SK-N-DZ (cell line): ENCODE results near the gene DNAJC13.

Source experiments
- DNase-seq: peaks from one replicate; pipeline ENCODE4 v3.0.0-alpha.2; 2015; ENCODE audit warnings: low spot score

The DNAJC13 gene

DNA sequence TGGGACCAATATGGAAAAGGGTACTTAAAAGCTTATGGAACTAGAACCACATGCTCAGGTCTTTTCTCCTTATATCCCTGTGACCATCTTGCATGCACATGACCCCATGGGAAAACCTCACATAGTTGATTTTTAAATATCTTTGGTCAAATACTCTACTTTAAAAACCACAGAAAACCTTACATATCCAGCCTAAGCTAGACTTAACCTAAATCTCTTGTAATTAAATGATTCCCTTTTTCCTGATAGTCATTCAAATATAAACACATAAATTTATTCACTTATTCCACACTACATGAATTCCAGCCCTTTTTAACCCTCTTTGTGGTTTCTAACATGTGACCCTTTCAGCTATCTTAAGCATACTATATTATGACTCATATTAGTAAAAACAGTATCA is 46.8 kb downstream of the DNAJC13 start:
- no peak for DNase-seq

DNA sequence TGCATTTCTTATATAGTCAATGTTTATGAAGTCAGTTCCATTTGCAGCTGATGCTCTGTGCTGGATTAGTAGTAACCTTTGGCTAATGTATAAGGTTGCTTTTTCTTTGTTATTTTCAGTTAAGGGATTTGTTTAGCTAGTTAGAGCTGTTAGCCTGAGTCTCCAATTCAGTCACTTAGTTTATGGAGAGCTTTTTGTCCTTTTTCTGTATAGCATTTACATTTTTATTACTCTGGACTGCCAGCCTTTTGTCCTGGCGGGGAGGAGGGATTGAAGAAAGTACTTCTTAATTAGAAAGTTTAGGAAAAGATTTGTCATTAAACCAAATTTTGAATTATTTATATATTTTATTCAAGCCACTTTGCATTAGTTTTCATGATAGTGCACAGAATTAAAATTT is 52.0 kb downstream of the DNAJC13 start:
- DNase-seq = no peak

DNA sequence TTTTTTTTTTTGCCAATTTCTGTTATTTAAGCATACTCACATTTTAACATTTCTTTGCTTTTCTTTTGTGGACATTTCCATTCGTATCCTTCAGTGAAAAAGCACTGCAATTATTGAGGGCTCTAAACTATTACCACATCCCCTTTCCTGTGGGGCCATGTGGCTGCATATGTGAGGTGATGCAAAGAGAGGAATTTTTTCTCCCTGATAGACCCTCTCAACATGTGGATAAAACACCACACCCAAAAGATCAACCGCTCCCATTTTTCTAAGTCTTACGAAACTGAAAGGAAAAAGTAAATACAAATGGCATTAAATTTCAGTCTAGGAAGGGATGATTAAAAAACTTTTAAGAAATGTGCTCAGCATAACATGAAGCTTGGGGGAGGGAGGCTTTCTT is 68.8 kb downstream of the DNAJC13 start:
- no peak for DNase-seq

DNA sequence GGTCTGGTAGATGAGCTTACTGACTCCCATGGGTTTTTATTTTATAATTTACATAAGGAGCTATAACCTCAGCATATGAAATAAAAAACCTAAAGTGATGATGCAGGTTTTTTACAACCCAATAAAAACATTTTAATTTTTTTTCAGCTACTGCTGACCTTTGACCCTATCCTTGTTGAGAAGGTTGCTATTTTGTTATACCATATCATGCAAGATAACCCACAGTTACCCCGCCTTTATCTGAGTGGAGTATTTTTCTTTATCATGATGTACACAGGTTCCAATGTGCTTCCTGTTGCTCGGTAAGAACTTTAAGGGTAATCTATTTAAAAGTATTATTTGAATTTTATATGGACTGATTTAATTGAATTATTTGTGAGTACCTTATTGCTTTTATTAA is 70.8 kb downstream of the DNAJC13 start:
- DNase-seq = no peak

DNA sequence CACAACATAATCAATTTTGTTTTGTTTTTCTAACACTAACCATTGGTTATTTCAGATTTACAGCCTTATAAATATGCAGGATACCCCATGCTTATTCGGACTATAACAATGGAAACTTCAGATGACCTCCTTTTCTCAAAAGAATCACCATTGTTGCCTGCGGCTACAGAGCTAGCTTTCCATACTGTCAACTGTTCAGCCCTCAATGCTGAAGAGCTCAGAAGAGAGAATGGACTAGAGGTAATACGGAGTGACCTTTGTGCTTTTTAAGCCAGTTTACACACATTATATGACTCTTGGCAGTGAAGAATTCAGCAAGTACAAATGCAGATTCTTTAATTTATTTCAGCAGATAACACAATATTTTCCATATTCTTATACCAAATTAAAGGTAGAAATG is 81.8 kb downstream of the DNAJC13 start:
- no peak for DNase-seq

DNA sequence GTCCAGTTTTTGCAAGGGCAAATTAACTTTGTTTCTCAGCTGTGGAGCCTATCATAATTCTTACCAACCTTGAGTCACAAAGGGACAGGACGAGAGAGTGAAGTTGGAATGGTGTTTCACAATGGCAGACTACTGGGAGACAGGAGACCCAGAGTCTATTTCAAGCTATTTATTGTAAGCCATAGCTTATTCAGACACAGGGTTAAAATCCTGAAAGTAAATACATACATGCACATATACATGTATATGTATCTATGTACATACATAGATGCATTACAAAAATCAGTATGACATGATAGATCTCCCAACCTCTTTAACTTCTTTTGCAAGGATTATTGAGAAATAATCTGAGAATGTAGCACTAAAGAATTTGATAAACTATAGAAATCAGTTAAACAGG is 86.3 kb downstream of the DNAJC13 start:
- no peak for DNase-seq

DNA sequence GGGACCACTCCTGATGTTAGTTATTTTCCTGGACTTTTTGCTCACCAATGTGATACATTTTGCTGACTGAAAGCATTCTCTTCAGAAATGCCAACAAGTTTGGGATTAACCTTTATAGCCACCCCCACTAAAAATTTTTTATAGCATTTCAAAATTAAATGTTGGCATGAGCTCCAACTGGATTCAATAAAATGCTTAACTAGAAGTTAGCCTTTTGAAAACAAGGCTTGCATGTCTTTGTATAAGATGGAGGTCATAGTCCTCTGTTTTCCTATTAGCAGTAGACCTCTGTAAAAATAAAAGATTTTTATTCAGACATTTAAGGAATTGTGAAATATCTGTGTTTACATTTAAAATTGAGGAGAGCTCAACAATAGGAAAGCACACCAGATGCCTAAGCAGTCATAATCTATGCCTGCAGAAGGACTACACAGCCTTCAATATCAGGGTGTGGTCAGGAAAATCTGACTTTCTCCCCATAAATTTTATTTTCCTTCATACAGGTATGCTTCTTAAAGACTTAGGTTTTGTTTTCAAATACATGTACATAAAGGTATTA is 87.2 kb downstream of the DNAJC13 start:
- no peak for DNase-seq

DNA sequence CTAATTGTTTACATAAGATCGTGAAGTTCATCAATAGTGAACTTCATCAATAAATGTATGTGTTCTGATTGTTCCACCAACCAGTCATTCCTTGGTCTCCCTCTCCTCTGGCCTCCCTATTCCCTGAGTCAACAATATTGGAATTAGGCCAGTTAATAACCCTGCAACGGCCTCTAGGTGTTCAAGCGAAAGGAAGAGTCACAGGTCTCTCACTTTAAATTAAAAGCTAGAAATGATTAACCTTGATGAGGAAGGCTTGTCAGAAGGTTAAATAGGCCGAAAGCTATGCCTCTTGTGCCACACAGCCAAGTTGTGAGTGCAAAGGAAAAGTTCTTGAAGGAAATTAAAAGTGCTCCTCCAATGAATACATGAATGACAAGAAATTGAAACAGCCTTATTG is 90.4 kb downstream of the DNAJC13 start:
- DNase-seq = no peak

DNA sequence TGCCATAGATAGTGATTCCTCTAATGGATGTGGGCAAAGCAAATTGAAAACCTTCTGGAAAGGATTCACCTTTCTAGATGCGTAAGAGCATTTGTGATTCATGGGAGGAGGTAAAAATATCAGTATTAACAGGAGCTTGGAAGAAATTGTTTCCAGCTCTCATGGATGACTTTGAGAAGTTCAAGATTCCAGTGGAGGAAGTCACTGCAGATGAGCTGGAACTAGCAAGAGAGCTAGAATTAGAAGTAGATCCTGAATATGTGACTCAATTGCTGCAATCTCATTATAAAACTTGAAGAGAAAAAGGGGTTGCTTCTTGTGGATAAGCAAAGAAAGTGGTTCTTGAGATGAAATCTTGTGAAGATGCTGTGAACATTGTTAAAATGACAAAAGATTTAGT is 91.8 kb downstream of the DNAJC13 start:
- DNase-seq = no peak

DNA sequence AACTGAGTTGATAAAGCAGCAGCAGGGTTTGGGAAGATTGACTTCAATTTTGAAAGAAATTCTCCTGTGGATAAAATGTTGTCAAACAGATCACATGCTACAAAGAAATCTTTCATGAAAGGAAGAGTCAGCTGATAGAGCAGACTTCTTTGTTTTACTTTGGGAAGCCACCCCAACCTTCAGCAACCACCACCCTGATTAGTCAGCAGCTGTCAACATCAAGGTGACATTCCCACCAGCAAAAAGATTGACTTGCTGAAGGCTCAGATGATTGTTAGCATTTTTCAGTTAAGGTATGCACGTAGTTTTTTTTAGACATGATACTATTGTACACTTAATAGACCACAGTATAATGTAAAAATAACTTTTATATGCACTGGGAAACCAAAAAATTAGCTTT is 92.2 kb downstream of the DNAJC13 start:
- DNase-seq = no peak

DNA sequence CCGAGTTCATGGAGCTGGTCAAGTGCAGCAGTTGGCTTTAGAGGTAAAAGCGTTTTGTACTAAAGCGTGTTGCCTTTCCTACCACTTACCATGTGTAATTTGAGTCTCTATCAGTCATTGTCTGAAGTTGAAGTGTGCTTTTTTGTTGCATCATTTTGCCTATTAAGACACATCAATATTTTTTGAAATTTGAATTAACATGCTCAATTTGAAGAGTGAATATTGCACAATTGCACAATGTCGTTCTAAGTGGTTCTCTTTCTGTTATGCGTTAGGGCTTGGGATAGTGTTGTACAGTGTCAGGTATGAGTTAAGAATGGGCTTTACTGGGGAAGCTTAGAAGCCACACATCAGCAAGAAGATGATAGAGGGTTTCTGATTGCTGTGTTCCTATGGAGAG is 95.8 kb downstream of the DNAJC13 start:
- no peak for DNase-seq

DNA sequence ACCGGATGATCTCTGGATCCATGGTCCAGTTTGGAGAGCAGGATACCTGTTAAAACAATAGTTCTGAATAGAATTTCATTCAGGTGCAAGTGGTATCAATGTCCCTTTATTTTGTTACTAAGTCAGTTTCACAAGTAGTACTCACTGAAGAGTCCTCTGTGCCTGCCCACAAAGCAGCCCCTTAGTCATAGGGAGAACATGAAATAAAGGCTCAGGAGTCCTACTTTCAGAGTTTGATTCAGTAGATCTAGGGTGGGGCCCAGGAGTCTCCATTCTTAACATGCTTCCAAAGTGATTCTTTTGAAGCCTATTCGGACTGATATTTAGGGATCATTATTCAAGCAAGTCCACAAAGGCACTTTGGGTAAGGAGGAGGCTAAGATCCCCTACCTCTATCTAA is 100.0 kb downstream of the DNAJC13 start:
- no peak for DNase-seq

DNA sequence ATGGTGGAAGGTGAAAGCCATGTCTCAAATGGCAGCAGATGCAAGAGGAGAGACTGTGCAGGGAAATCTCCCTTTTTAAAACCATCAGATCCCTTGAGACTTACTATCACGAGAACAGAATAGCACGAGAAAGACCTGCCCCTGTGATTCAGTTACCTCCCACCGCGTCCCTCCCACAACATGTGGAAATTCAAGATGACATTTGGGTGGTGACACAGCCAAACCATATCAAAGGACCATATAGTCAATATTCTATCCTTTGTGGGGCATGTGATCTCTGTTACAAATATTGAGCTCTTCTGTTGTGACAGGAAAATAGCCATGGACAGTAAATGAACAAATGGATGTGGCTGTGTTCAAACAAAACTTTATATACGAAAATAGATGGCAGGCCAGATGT is 102.6 kb downstream of the DNAJC13 start:
- no peak for DNase-seq

DNA sequence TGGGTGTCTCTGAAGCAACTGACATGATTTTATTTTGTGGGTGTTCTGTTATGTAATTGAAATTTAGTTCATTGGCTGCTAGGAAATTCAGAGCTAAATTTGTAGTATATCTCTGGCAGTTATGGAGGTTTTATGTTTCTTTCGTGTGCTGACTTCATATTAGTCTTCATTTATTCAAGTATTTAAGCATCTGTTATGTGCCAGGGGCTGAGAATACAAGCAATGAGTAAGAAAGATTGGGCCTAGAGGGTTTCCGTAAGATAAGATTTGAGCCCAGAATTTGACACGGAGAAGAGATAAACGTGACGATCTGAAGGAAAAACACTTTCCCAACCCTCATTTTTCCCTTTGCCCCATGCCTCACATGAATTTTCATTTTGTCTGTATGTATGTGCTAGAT is 104.6 kb downstream of the DNAJC13 start:
- DNase-seq = no peak

DNA sequence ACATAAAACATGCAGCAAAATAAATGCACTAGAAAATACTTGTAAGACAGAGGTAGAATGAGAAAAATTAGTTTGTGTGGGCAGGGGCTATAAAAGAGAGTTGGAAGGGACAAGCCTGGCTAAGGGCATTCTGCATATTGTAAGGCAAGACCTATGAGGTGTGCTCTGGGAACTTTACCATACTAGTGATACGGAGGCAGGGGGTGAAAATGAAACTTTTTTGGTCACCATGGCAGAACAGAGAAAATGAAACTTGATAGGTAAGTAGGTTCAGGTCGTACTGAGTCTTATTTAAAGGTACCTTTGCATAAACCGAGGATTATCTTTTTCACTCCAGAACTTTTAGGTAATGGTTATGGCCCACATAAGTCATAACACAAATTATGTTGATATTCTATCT is 105.1 kb downstream of the DNAJC13 start:
- no peak for DNase-seq

DNA sequence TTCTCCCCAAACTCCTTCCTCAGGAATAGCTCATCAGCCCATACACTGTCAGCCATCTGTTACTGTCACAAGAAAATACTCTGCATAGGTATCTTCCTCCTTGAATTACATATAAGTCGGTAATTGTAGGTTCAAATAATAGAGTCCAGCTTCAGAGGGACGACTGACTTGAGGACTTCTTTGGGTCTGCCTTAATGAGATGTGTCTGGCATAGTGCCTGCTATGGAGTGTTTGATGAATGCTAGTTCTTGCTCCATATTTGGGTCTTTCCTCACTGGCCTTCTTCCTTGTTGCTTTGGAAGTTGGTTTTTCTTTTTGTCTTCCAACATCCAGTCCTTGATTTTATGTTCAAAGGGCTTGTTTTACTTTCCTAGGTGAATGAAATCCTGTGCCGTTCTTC is 113.3 kb downstream of the DNAJC13 start:
- DNase-seq = no peak

DNA sequence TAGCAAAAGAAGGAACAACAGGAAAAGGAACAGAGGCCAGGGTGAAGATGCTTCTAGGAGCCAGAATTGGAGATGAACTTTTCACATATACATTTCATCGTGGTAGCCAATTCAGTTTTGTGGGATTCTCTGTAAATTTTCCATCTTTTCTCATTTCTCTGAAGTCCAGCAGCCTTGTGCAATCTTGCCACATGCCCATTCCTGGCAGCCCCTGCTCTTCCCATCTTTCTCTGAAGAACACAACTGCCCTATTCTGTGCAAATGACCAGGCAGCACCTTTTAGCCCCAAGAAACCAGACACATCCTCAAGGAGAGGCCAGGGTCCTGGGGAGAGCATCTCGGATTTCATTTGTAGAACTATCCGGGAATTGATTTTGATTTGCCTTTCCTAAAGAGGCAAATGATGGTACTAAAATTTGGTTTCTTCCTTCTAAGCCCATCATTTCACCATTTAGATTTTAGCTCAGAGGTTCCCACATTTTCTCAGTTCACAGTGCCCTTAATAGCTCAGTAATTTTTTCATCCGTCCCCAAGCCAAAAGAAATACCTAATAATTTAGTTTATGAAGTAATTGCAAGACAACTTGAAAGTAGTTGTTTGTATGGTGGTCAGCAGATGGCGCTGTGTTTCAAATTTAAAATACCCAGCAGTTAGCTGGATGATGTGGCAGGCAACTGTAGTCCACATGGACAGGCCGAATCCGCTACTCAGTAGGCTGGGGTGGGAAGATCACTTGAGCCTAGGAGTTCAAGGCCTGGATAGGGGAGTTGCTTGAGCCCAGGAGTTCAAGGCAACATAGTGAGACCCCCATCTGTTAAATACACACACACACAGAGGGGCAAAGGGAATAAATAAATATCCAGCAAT is 118.5 kb downstream of the DNAJC13 start:
- peak; percentile 64 for DNase-seq

DNA sequence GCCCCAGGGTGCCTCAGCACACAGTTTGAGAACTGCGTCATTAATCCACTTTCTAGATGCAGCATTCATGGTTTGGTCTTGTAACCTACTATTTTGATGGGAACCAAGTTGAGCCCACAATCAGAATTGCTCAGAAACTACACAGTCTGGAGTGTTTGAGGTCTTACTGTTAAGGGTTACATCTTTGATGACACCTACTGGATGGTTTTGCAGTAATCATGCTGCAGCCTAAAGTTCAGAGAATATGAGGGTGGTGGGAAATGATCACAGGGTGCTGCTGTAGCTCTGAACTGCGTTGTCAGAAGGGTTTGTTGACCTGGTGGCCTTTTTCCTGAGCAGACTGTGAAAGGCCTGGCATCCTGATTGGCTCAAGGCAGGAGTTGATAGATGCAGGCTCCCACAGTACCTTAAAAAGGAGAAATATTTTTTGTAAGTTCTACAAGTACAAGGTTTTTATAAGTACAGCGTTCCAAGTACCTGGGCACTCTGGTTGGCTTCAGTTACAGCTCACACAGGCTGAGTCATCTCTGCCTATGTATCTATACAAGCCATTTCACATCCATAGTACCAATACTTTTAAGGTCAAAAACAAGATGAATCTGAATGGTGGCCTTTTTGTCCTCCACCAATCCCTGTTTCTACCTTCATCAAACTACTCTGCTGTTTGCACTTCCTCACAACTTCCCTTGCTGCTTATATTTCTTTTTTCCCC is 119.3 kb downstream of the DNAJC13 start:
- DNase-seq = no peak

DNA sequence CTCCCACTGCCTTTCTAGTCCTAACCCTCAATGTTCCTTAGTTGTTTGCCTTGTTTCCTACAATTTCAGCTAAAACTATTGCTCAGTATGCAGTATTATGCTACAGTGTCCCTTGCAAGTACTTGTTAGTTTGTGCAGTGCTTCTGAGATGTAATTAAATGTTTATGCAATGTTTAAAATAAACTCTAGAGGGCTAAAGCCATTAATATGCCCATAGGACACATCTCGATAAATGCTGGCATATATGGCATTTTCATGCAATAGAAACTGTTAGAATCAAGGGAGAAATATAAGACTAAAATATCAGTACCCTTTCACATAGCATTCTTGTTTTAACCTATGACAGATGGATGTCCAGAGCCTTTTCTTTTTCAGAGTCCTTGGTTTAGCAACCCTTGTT is 120.0 kb downstream of the DNAJC13 start:
- DNase-seq = no peak

DNA sequence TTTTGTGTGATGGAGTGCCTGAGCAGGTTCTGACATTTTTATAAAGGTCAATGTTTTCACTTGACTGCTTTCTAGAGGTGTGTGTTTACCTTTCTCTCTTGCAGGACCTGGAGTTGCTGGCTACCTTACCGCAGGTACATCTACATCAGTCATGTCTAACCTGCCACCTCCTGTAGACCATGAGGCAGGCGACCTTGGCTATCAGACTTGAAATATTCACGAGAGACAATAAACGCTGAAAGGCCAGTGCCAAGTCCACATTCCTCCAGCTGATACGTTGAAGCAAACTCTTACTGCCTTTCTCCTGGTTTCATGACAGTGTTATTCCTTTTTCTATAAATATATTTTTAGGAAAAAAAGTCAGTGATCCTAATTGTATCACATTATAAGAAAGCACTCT is 120.8 kb downstream of the DNAJC13 start:
- DNase-seq = no peak

DNA sequence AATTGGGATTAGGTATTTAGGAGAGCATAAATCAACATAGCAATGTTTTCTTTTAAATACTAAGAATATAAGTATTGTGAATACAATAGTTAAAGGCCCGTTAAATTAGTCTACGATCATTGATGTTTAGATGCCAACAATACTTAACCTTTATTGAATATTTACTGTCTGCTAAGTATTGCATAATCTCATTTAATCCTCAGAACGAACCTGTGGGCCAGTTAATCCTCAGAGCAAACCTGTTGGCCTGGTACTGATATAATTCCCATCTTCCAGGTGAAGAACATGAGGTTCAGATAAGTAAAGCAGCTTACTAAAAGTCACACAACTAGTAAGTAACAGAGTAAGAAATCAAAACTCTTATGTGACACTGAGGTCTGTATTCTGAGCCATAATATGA is 122.4 kb downstream of the DNAJC13 start:
- no peak for DNase-seq

DNA sequence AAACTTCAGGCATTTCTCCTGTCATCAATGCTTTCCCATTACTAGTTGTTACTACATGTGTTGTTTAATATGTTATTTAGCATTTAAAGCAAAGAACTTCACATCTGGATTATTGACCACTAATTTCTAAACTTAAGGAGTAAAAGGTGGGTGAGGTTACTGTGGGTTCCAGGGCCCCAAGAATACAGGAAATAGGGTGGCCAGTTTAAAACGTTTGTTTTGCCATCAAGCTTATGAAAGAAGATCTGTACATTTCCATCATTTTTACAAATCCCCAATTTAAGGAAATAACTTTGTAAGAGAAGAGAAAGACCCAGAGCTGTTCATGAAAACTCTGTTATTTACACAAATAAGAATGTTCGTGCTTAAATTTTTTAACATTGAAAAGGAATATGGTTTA is 125.3 kb downstream of the DNAJC13 start:
- DNase-seq = no peak
